H9 (cell line): ENCODE measurements around the gene MST1. TPM values are rescaled to one million over a fixed set of nuclear protein-coding genes. Genes with fewer than 3 reads are reported as not detected.

Experiments
- DNase-seq: peaks from one replicate; pipeline ENCODE4 v3.0.0-alpha.2; 2017
- H2AFZ ChIP-seq: one replicate; pipeline ENCODE4 v1.6.1; 2013; ENCODE audit warnings: mild to moderate bottlenecking, low read length, control low read depth, moderate library complexity
- H2AK5ac ChIP-seq: 2 replicates; pipeline ENCODE4 v1.6.1; 2013; ENCODE audit warnings: low read length, control low read depth, mixed read lengths; ENCODE audit not compliant: insufficient read length
- H2BK120ac ChIP-seq: one replicate; pipeline ENCODE4 v1.6.1; 2013; ENCODE audit warnings: low read depth, mild to moderate bottlenecking, low read length, control low read depth, inconsistent platforms; ENCODE audit not compliant: poor library complexity, severe bottlenecking
- H2BK12ac ChIP-seq: 2 replicates; pipeline ENCODE4 v1.6.1; 2013; ENCODE audit warnings: low read length, control low read depth, mixed read lengths, low read depth; ENCODE audit not compliant: insufficient read length
- H2BK15ac ChIP-seq: 2 replicates; pipeline ENCODE4 v1.6.1; 2013; ENCODE audit warnings: low read depth, low read length, control low read depth
- H2BK20ac ChIP-seq: one replicate; pipeline ENCODE4 v1.6.1; 2013; ENCODE audit warnings: low read depth, mild to moderate bottlenecking, low read length, control low read depth, inconsistent platforms; ENCODE audit not compliant: poor library complexity, severe bottlenecking
- H2BK5ac ChIP-seq: 2 replicates; pipeline ENCODE4 v1.6.1; 2013; ENCODE audit warnings: low read length, control low read depth, mixed read lengths; ENCODE audit not compliant: insufficient read length
- H3K14ac ChIP-seq: 2 replicates; pipeline ENCODE4 v1.6.1; 2013; ENCODE audit warnings: low read length, control low read depth; ENCODE audit not compliant: insufficient read depth
- H3K18ac ChIP-seq: 2 replicates; pipeline ENCODE4 v1.6.1; 2013; ENCODE audit warnings: low read depth, mild to moderate bottlenecking, mixed read lengths, low read length, control low read depth; ENCODE audit not compliant: insufficient read length
- H3K23ac ChIP-seq: 2 replicates; pipeline ENCODE4 v1.6.1; 2013; ENCODE audit warnings: low read length, control low read depth, mixed read lengths, low read depth; ENCODE audit not compliant: insufficient read length
- H3K23me2 ChIP-seq: 2 replicates; pipeline ENCODE4 v1.6.1; 2013; ENCODE audit warnings: low read depth, mild to moderate bottlenecking, mixed read lengths, low read length, control low read depth; ENCODE audit not compliant: insufficient read length, poor library complexity, severe bottlenecking
- H3K27ac ChIP-seq: 2 replicates; pipeline ENCODE4 v1.5.1; 2013; ENCODE audit warnings: low read length, control low read depth, mixed read lengths, low read depth; ENCODE audit not compliant: insufficient read length
- H3K27me3 ChIP-seq: 2 replicates; pipeline ENCODE4 v1.6.1; 2013; ENCODE audit warnings: low read length, control low read depth, inconsistent platforms; ENCODE audit not compliant: insufficient read depth
- H3K4ac ChIP-seq: 2 replicates; pipeline ENCODE4 v1.6.1; 2013; ENCODE audit warnings: low read depth, mild to moderate bottlenecking, control low read depth, inconsistent platforms, low read length, moderate library complexity
- H3K4me1 ChIP-seq: 2 replicates; pipeline ENCODE4 v1.6.1; 2013; ENCODE audit warnings: low read length, control low read depth, inconsistent platforms; ENCODE audit not compliant: insufficient read depth
- H3K4me2 ChIP-seq: 2 replicates; pipeline ENCODE4 v1.6.1; 2013; ENCODE audit warnings: low read length, control low read depth, mixed read lengths; ENCODE audit not compliant: insufficient read length, insufficient read depth
- H3K56ac ChIP-seq: 2 replicates; pipeline ENCODE4 v1.6.1; 2013; ENCODE audit warnings: low read depth, mild to moderate bottlenecking, mixed read lengths, low read length, control low read depth; ENCODE audit not compliant: insufficient read length
- H3K79me1 ChIP-seq: 2 replicates; pipeline ENCODE4 v1.6.1; 2013; ENCODE audit warnings: low read depth, mild to moderate bottlenecking, moderate library complexity, low read length, control low read depth, inconsistent platforms; ENCODE audit not compliant: insufficient read depth, poor library complexity, severe bottlenecking
- H3K79me2 ChIP-seq: 2 replicates; pipeline ENCODE4 v1.6.1; 2013; ENCODE audit warnings: low read length, control low read depth, inconsistent platforms; ENCODE audit not compliant: insufficient read depth
- H3K9ac ChIP-seq: 2 replicates; pipeline ENCODE4 v1.6.1; 2013; ENCODE audit warnings: low read length, control low read depth, mixed read lengths; ENCODE audit not compliant: insufficient read length; ENCODE audit errors: extremely low read depth
- H3K9me3 ChIP-seq: one replicate; pipeline ENCODE4 v1.6.1; 2013; ENCODE audit warnings: low read depth, low read length, inconsistent platforms; ENCODE audit not compliant: control insufficient read depth
- H3T11ph ChIP-seq: one replicate; pipeline ENCODE4 v1.6.1; 2013; ENCODE audit warnings: mild to moderate bottlenecking, low read length, control low read depth, inconsistent platforms
- H4K20me1 ChIP-seq: one replicate; pipeline ENCODE4 v1.6.1; 2013; ENCODE audit not compliant: control insufficient read depth, insufficient read length, insufficient read depth
- H4K5ac ChIP-seq: 2 replicates; pipeline ENCODE4 v1.6.1; 2013; ENCODE audit warnings: low read depth, mild to moderate bottlenecking, mixed read lengths, low read length, control low read depth; ENCODE audit not compliant: insufficient read length
- H4K8ac ChIP-seq: replicated peaks from 2 replicates; pipeline ENCODE4 v1.6.1; 2013; ENCODE audit warnings: low read length, control low read depth, mixed read lengths, low read depth; ENCODE audit not compliant: insufficient read length
- H4K91ac ChIP-seq: 2 replicates; pipeline ENCODE4 v1.6.1; 2013; ENCODE audit warnings: low read depth, mild to moderate bottlenecking, moderate library complexity, mixed read lengths, low read length, control low read depth; ENCODE audit not compliant: insufficient read length
- H3K27ac Mint-ChIP-seq, 3 experiments: 2 replicates in 2 of 3; 3 replicates in 1 of 3; pipeline ENCODE4 v1.8.0; 2020 to 2021; ENCODE audit warnings: mixed read lengths in 3 of 3, mild to moderate bottlenecking in 1 of 3, moderate library complexity in 1 of 3
- H3K27me3 Mint-ChIP-seq: 2 replicates; pipeline ENCODE4 v1.8.0; 2021; ENCODE audit warnings: low read depth, mild to moderate bottlenecking, moderate library complexity, mixed read lengths
- H3K36me3 Mint-ChIP-seq, 3 experiments: 2 replicates in 2 of 3; 3 replicates in 1 of 3; pipeline ENCODE4 v1.8.0; 2020 to 2021; ENCODE audit warnings: low read depth in 3 of 3, mixed read lengths in 3 of 3; ENCODE audit not compliant: insufficient read depth in 1 of 3
- H3K4me1 Mint-ChIP-seq, 2 experiments: 2 replicates each; pipeline ENCODE4 v1.8.0; 2020; ENCODE audit warnings: mixed read lengths in 2 of 2
- H3K4me3 Mint-ChIP-seq, 2 experiments: 2 replicates in 1 of 2; 3 replicates in 1 of 2; pipeline ENCODE4 v1.8.0; 2020 to 2021; ENCODE audit warnings: mild to moderate bottlenecking in 2 of 2, mixed read lengths in 2 of 2, moderate library complexity in 1 of 2
- H3K9me3 Mint-ChIP-seq, 2 experiments: 2 replicates in 1 of 2; 3 replicates in 1 of 2; pipeline ENCODE4 v1.8.0; 2020; ENCODE audit warnings: mild to moderate bottlenecking in 2 of 2, mixed read lengths in 2 of 2, moderate library complexity in 1 of 2
- WGBS: extraction: QIAGEN DNeasy Blood & Tissue Kit; methylation state at CpG from one replicate; pipeline ENCODE4 v1.1.7; 2013; ENCODE audit warnings: missing lambda C conversion rate, low lambda C conversion rate, mixed read lengths; ENCODE audit not compliant: insufficient read length; ENCODE audit errors: extremely low coverage; 5-methylcytosine and 5-hydroxymethylcytosine counted together
- total RNA-seq: library from RNA; stranded (reverse); gene quantifications from 2 replicates; pipeline ENCODE4 v1.2.1, GENCODE V29; 2021
- TF ChIP-seq, protein P1 (sequence below): fragments of 200-600 bp; sonication (generic); conservative IDR thresholded peaks from 3 replicates; pipeline ENCODE4 v1.8.0; 2021; ENCODE audit warnings: antibody characterized with exemption, mild to moderate bottlenecking

MST1 gene
- total RNA-seq, 1 experiment from 2014 or later = 8.9 TPM

GRCh38 chr3:49707113-49707480 is 17.8 kb upstream of the MST1 start:
- H3K79me1 ChIP-seq = no peaks in the 10 kb centered on the region
- H4K20me1 ChIP-seq = no peaks in the 10 kb centered on the region
- H3K9ac ChIP-seq = no peak overlapping the region
- H3K9me3 Mint-ChIP-seq = no peaks in the 10 kb centered on the region
- WGBS = no CpG with 5 or more reads among the region's 4 CpGs
- no peak overlapping the region for H4K5ac ChIP-seq
- H3K18ac ChIP-seq = no peak overlapping the region
- no peak overlapping the region for H2AFZ ChIP-seq
- no peak overlapping the region for H4K8ac ChIP-seq
- H3K36me3 Mint-ChIP-seq = peaks cover 4 to 20% (median 16%) of the 10 kb centered on the region in 3 experiments; a peak in 6 of 7 replicates
- no peak overlapping the region for H3K4me2 ChIP-seq
- H3K23me2 ChIP-seq = no peaks in the 10 kb centered on the region
- no peak overlapping the region for H2BK15ac ChIP-seq
- no peak overlapping the region for H3K14ac ChIP-seq
- H3K4me1 ChIP-seq = no peaks in the 10 kb centered on the region
- no peak overlapping the region for H2BK5ac ChIP-seq
- H3K4me1 Mint-ChIP-seq = peaks cover 8% of the 10 kb centered on the region in 2 experiments
- no peaks in the 10 kb centered on the region for H3K79me2 ChIP-seq
- H3K27ac Mint-ChIP-seq = no peak overlapping the region; a peak in 1 of 7 replicates
- H2BK12ac ChIP-seq = no peak overlapping the region
- H4K91ac ChIP-seq = no peak overlapping the region
- H3T11ph ChIP-seq = no peak overlapping the region
- no peak overlapping the region for H2BK120ac ChIP-seq
- no peak overlapping the region for H3K4ac ChIP-seq
- H3K27me3 Mint-ChIP-seq = no peaks in the 10 kb centered on the region
- no peak overlapping the region for H3K27ac ChIP-seq
- no peaks in the 10 kb centered on the region for H3K27me3 ChIP-seq
- no peak overlapping the region for H3K23ac ChIP-seq
- no peak overlapping the region for H3K4me3 Mint-ChIP-seq
- DNase-seq = no peak
- H3K56ac ChIP-seq = no peak overlapping the region
- H3K9me3 ChIP-seq = no peaks in the 10 kb centered on the region
- H2BK20ac ChIP-seq = no peak overlapping the region
- H2AK5ac ChIP-seq = no peak overlapping the region
- TF ChIP-seq, protein P1, sequence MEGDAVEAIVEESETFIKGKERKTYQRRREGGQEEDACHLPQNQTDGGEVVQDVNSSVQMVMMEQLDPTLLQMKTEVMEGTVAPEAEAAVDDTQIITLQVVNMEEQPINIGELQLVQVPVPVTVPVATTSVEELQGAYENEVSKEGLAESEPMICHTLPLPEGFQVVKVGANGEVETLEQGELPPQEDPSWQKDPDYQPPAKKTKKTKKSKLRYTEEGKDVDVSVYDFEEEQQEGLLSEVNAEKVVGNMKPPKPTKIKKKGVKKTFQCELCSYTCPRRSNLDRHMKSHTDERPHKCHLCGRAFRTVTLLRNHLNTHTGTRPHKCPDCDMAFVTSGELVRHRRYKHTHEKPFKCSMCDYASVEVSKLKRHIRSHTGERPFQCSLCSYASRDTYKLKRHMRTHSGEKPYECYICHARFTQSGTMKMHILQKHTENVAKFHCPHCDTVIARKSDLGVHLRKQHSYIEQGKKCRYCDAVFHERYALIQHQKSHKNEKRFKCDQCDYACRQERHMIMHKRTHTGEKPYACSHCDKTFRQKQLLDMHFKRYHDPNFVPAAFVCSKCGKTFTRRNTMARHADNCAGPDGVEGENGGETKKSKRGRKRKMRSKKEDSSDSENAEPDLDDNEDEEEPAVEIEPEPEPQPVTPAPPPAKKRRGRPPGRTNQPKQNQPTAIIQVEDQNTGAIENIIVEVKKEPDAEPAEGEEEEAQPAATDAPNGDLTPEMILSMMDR = no peak
